Measurements from ENCODE around the gene PITPNM1. TPM values are rescaled to one million over a fixed set of nuclear protein-coding genes. Genes with fewer than 3 reads are reported as not detected.

The PITPNM1 gene
- total RNA-seq, 1 donor from 2014 or later: 54.1 TPM

DNA sequence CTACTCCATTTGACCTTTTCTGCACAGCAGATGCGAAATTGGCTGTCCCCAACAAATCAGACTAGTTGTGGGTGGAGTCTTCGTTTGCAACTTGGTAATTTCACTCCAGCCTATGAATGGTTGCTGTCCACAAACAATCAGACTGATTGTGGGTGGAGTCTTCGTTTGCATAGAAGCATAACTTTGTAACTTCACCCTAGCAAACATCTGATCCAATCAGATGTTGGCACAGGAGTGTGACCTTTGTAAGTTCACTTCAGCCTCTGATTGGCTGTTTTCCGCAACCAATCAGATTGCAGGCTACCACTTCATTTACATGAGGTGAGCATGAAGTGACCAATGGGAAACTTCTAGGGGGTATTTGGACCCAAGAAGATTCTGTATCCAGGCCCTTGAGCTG, 34.4 kb upstream of the PITPNM1 start:
- DNase-seq: no peak
- no peaks in the 10 kb centered on the region for H3K9me3 ChIP-seq
- no peaks in the 10 kb centered on the region for H3K27me3 ChIP-seq (ENCODE audit: low read depth)
- intact Hi-C loops (cut with DNase I): no loop called here
- H3K27ac ChIP-seq: no peak overlapping the region
- H3K4me1 ChIP-seq: no peaks in the 10 kb centered on the region
- TF ChIP-seq, protein P1, sequence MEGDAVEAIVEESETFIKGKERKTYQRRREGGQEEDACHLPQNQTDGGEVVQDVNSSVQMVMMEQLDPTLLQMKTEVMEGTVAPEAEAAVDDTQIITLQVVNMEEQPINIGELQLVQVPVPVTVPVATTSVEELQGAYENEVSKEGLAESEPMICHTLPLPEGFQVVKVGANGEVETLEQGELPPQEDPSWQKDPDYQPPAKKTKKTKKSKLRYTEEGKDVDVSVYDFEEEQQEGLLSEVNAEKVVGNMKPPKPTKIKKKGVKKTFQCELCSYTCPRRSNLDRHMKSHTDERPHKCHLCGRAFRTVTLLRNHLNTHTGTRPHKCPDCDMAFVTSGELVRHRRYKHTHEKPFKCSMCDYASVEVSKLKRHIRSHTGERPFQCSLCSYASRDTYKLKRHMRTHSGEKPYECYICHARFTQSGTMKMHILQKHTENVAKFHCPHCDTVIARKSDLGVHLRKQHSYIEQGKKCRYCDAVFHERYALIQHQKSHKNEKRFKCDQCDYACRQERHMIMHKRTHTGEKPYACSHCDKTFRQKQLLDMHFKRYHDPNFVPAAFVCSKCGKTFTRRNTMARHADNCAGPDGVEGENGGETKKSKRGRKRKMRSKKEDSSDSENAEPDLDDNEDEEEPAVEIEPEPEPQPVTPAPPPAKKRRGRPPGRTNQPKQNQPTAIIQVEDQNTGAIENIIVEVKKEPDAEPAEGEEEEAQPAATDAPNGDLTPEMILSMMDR (IDR thresholded peaks at IDR 0.05): no peak
- no peak for ATAC-seq
- H3K4me3 ChIP-seq: no peak overlapping the region
- no peaks in the 10 kb centered on the region for H3K36me3 ChIP-seq

DNA sequence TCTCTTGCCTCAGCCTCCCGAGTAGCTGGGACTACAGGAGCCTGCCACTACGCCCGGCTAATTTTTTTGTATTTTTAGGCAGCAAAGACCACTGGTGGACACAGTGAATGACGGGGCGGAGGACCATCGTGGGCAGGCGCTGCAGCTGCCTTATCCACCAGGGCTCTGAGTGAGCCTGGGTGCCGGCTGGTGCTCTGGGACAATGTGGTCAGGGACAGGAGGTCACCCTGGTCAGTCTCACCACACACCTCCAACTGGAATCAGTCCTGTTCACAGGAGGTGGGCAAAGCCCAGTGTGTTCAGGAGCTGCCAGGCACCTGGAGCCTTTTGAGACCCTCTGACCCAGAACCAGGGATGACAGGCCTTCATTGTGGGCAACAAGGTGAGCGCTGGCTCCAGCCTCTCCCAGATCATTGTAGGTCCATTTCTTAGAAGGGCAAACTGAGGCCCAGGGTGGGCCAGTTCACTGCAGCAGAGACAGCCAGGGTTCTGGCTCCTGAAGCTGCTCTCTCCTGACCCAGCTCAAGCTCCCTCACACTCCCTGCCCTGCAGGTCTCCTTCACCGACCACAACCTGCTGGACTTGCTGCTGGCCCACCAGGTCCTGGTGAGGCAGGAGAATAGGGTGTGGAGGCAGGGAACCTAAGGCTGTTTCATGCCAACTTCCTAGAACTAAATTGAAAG, 33.8 kb upstream of the PITPNM1 start:
- TF ChIP-seq, protein P1 (IDR thresholded peaks at IDR 0.05): no peak
- H3K36me3 ChIP-seq: no peaks in the 10 kb centered on the region
- H3K27ac ChIP-seq: no peak overlapping the region
- H3K9me3 ChIP-seq: no peaks in the 10 kb centered on the region
- intact Hi-C loops (cut with DNase I): no loop called here
- DNase-seq (no peak), ATAC-seq (peak in 1 of 2 donors; percentile 10)
- H3K4me3 ChIP-seq: no peak overlapping the region
- no peaks in the 10 kb centered on the region for H3K4me1 ChIP-seq
- H3K27me3 ChIP-seq (ENCODE audit: low read depth): no peaks in the 10 kb centered on the region

DNA sequence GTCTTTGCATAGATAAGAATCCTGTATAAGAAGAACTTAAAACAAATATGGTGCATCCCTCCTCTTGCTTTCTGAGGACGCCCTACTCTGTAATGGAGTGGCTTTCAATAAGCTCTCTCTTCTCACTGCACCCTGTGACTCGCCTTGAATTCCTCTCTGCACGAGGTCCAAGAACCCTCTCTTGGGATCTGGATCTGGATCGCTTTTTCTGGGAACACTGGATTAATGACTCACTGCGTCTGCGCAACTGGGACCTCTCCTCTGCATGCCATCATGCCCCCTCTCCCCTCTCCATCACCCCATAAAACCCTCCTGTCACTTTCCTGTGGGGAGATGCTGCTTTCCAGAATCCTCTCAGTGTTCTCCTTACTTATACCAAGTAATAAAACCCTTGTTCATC, 33.1 kb upstream of the PITPNM1 start:
- Histone ChIP-seq H3K4me1 (no peaks in the 10 kb centered on the region), H3K27me3 (ENCODE audit: low read depth) (no peaks in the 10 kb centered on the region), H3K36me3 (no peaks in the 10 kb centered on the region), H3K27ac (no peak overlapping the region), H3K4me3 (no peak overlapping the region), H3K9me3 (peaks cover 3% of the 10 kb centered on the region)
- DNase-seq (no peak), ATAC-seq (no peak)
- intact Hi-C loops (cut with DNase I): no loop called here
- TF ChIP-seq, protein P1 (IDR thresholded peaks at IDR 0.05): no peak

DNA sequence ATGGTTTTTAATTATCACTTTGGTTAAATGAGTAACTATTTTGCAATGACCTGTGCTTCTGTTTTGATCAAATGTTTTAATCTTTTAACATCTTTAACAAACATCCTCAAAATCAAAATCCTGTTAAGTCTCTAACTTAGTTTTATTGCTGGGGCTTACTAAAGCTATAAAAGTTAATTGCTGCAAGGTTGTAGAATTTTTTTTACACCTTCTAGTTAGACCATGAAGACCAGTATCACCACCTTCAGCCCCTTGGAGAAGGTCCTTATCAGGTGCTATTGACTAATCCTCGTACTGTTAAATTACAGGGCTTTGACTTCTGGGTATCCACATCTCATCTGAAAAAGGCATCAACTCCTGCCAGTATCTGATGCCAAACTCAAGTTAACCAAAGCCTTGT, 30.4 kb upstream of the PITPNM1 start:
- intact Hi-C loops (cut with DNase I): no loop called here
- no peaks in the 10 kb centered on the region for H3K27me3 ChIP-seq (ENCODE audit: low read depth)
- no peak for DNase-seq

DNA sequence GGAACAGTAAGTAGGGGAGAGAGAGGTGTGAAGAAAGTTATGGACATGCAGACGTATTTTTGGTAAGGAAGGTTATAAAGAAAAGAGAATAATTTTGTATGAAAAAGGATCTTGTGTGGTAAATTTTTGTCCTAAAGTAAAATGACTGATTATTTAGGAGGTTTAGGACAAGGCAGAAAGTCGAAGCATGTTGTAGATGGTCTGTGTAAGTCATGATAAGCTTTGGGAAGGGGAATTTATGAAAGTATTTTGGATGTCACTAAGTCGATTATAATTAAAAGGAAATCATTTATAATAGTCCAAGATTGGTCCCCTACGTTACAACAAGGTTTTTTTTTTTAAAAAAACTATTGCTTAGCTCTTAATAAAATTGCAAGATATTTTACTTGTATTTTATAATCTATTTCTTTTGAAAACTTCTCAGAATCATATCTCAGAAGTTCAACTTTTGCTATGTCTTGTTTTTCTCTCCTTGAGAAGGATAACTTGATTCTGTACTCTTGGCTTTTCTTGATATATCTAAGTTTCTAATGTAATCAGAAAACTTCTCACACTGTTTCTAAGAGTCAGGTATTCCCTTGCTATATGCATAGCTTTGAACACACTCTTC, 29.0 kb upstream of the PITPNM1 start:
- Histone ChIP-seq H3K4me1 (no peaks in the 10 kb centered on the region), H3K27me3 (ENCODE audit: low read depth) (no peaks in the 10 kb centered on the region), H3K9me3 (peaks cover 3% of the 10 kb centered on the region), H3K4me3 (no peak overlapping the region), H3K27ac (no peak overlapping the region), H3K36me3 (no peaks in the 10 kb centered on the region)
- ATAC-seq (no peak), DNase-seq (no peak)
- TF ChIP-seq, protein P1 (IDR thresholded peaks at IDR 0.05): no peak
- intact Hi-C loops (cut with DNase I): no loop called here

More for the DNA sequence above, 30.4 kb upstream of the PITPNM1 start:
- peaks cover 3% of the 10 kb centered on the region for H3K9me3 ChIP-seq
- TF ChIP-seq, protein P1 (IDR thresholded peaks at IDR 0.05): no peak
- H3K36me3 ChIP-seq: no peaks in the 10 kb centered on the region
- no peak overlapping the region for H3K4me3 ChIP-seq
- no peaks in the 10 kb centered on the region for H3K4me1 ChIP-seq
- no peak for ATAC-seq
- H3K27ac ChIP-seq: no peak overlapping the region

All from lower lobe of right lung (tissue), 2 donors.